EH (cell line): Measurements from ENCODE around the gene SIAH2.

Experiments used
- DNase-seq: peaks from one replicate; pipeline ENCODE4 v3.0.0-alpha.2; 2015; ENCODE audit warnings: low read depth

Gene SIAH2

GRCh38 chr3:150733936-150734794, 28.8 kb downstream of the SIAH2 start:
- DNase-seq = no peak

- no peak for DNase-seq
Observed at GRCh38 chr3:150733373-150733935, 29.5 kb downstream of the SIAH2 start.

GRCh38 chr3:150729682-150730360, 33.1 kb downstream of the SIAH2 start:
- DNase-seq = no peak

- DNase-seq = no peak
Observed at GRCh38 chr3:150727653-150728502, 35.1 kb downstream of the SIAH2 start.

- no peak for DNase-seq
Observed at GRCh38 chr3:150725548-150725947, 37.4 kb downstream of the SIAH2 start.

GRCh38 chr3:150723946-150724345, 39.0 kb downstream of the SIAH2 start:
- no peak for DNase-seq

- no peak for DNase-seq
Observed at GRCh38 chr3:150722267-150722666, 40.7 kb downstream of the SIAH2 start.

GRCh38 chr3:150721285-150722130, 41.5 kb downstream of the SIAH2 start:
- peak; percentile 65 for DNase-seq

- DNase-seq = no peak
Observed at GRCh38 chr3:150720444-150720843, 42.5 kb downstream of the SIAH2 start.

- no peak for DNase-seq
Observed at GRCh38 chr3:150710097-150710496, 52.9 kb downstream of the SIAH2 start.

- DNase-seq = peak; percentile 92
Observed at GRCh38 chr3:150703756-150704344, 59.1 kb downstream of the SIAH2 start, which contains the start of gene ERICH6. TSS of gene ERICH6 (minus strand) at chr3:150703920. CDS start at chr3:150703898, 22 bp downstream.

- DNase-seq = no peak
Observed at GRCh38 chr3:150703299-150703755, 59.6 kb downstream of the SIAH2 start.

- DNase-seq = peak; percentile 54
Observed at GRCh38 chr3:150699068-150699639, 63.8 kb downstream of the SIAH2 start.

- peak; percentile 79 for DNase-seq
Observed at GRCh38 chr3:150697646-150698045, 65.3 kb downstream of the SIAH2 start.

GRCh38 chr3:150691414-150692040, 71.4 kb downstream of the SIAH2 start:
- no peak for DNase-seq
